Measurements from ENCODE around the gene METTL3. TPM values are rescaled to one million over a fixed set of nuclear protein-coding genes. Genes with fewer than 3 reads are reported as not detected.

The METTL3 gene
- 40.5 and 42.2 TPM in 2 replicates for total RNA-seq (2022)
- Bru-seq, nascent RNA: percentile 90 among the genes with signal in this experiment
- BruChase-seq, experiment 1, labeled RNA remaining after a 6-hour chase: percentile 78 among the genes with signal in this experiment
- BruChase-seq, experiment 2, labeled RNA remaining after a 2-hour chase: percentile 80 among the genes with signal in this experiment
- long read RNA-seq, transcript METTL3-201 (11 exons, 2,015 nt): major isoform, 22 of 48 reads
- long read RNA-seq, partial matches to known transcripts: 2 of 48 reads
- long read RNA-seq, other reads (novel, unspliced or antisense): 19 of 48 reads

- peak within 1 kb of the TSS; percentile 96 for H3K27ac Mint-ChIP-seq (ENCODE audit: unreplicated experiment)
- H3K27me3 Mint-ChIP-seq (ENCODE audit: unreplicated experiment): no peaks in the 10 kb centered on the region
- peak within 1 kb of the TSS; percentile 99 for H3K4me3 Mint-ChIP-seq (ENCODE audit: low read depth, unreplicated experiment)
- no peak for TF ChIP-seq CTCF (IDR thresholded peaks at IDR 0.05; ENCODE audit: unreplicated experiment)
- CTCF ChIA-PET: interaction anchor here (1.0 to 1.1 kb wide), 4 partner anchors 12 to 55 kb away, joined by 3 to 9 read pairs (median 7); partner anchors contain the start of genes CHD8, RAB2B and TOX4
- H3K4me1 Mint-ChIP-seq (ENCODE audit: low read depth, unreplicated experiment): peaks cover 21% of the 10 kb centered on the region
- peak; percentile 92 for DNase-seq
- intact Hi-C loops (cut with micrococcal nuclease; ENCODE audit: unreplicated experiment): loop anchor here (5.0 kb wide), 1 partner anchor 46 kb away; no protein-coding TSS in a partner anchor
- H3K9me3 Mint-ChIP-seq (ENCODE audit: low read depth, unreplicated experiment): no peaks in the 10 kb centered on the region
- BruUV-seq (replicated peaks): TSS peak; percentile 65
- H3K36me3 Mint-ChIP-seq (ENCODE audit: insufficient read depth, unreplicated experiment): peaks cover 40% of the 10 kb centered on the region
Observed at GRCh38 chr14:21510735-21511657, at the start of gene METTL3. Gene METTL3 (minus strand): TSS chr14:21511340. CDS start chr14:21511223, 117 bp downstream.

GRCh38 chr14:21558703-21559170, 47.6 kb upstream of the METTL3 start:
- H3K27me3 Mint-ChIP-seq (ENCODE audit: unreplicated experiment): peaks cover 4% of the 10 kb centered on the region
- no TSS peak for BruUV-seq (replicated peaks)
- no peak for DNase-seq
- CTCF ChIA-PET: no interaction called here
- no peak for TF ChIP-seq CTCF (IDR thresholded peaks at IDR 0.05; ENCODE audit: unreplicated experiment)
- no peak overlapping the region for H3K4me3 Mint-ChIP-seq (ENCODE audit: low read depth, unreplicated experiment)
- intact Hi-C loops (cut with micrococcal nuclease; ENCODE audit: unreplicated experiment): loop anchor here (5.0 kb wide), 1 partner anchor 46 kb away; the partner anchor contains the start of gene METTL3
- no peaks in the 10 kb centered on the region for H3K9me3 Mint-ChIP-seq (ENCODE audit: low read depth, unreplicated experiment)
- no peak overlapping the region for H3K27ac Mint-ChIP-seq (ENCODE audit: unreplicated experiment)
- no peaks in the 10 kb centered on the region for H3K36me3 Mint-ChIP-seq (ENCODE audit: insufficient read depth, unreplicated experiment)
- H3K4me1 Mint-ChIP-seq (ENCODE audit: low read depth, unreplicated experiment): peaks cover 8% of the 10 kb centered on the region

DNA sequence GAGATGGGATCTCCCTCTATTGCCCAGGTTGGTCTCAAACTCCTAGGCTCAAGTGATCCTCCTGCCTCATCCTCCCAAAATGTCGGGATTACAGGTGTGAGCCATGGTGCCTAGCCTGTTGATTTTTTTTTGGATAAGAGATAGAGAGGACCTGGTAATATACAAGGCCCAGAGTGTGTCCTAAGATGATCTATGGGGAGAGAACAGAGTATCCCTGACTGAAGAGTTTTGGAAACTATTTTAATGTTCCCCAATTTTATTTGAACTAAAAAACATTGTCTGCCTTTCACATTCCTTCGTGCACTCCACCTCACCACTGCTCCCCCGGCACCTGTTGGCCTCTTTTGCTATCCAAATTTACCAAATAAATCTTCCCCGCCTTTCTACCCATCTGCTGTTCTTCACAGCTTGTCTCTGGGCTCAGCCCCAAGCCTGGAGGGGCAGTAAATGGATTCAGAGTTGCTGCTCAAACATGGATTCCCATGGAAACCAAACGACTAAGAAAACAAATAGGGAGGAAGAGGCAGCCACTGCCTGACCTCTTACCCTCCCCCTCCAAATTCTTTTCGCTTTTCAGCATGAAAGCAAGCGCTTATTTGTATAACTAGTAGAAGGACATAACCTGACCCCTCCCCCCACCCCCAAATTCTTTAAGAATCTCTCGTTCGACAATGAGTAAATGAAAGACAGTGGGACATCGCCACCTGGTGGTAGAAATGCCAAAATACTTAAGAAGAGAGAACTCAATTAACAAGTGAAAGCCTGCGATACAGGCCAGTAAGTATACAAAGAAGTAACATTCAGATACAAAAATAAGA, 46.2 kb upstream of the METTL3 start:
- H3K27me3 Mint-ChIP-seq (ENCODE audit: unreplicated experiment): no peaks in the 10 kb centered on the region
- no TSS peak for BruUV-seq (replicated peaks)
- H3K36me3 Mint-ChIP-seq (ENCODE audit: insufficient read depth, unreplicated experiment): no peaks in the 10 kb centered on the region
- peaks cover 8% of the 10 kb centered on the region for H3K4me1 Mint-ChIP-seq (ENCODE audit: low read depth, unreplicated experiment)
- intact Hi-C loops (cut with micrococcal nuclease; ENCODE audit: unreplicated experiment): loop anchor here (1.0 to 5.0 kb wide), 2 partner anchors 45 to 59 kb away; partner anchors contain the start of gene METTL3
- H3K27ac Mint-ChIP-seq (ENCODE audit: unreplicated experiment): peak overlapping the region; percentile 14
- CTCF ChIA-PET: interaction anchor here (1.4 to 1.9 kb wide), 2 partner anchors 59 to 102 kb away, joined by 5 to 11 read pairs; partner anchors contain the start of gene CHD8
- DNase-seq: peak; percentile 74
- no peaks in the 10 kb centered on the region for H3K9me3 Mint-ChIP-seq (ENCODE audit: low read depth, unreplicated experiment)
- TF ChIP-seq CTCF (IDR thresholded peaks at IDR 0.05; ENCODE audit: unreplicated experiment): peak; percentile 54
- H3K4me3 Mint-ChIP-seq (ENCODE audit: low read depth, unreplicated experiment): no peak overlapping the region

Measured in Calu3 (cell line).